ENCODE results near the gene NFIA. TPM values are rescaled to one million over a fixed set of nuclear protein-coding genes. Genes with fewer than 3 reads are reported as not detected.
"Not testable (repeated sequence)": the region's sequence is repeated elsewhere in the genome, so short reads cannot be mapped to it uniquely, and the experiment has no call there.

Gene NFIA
- total RNA-seq, 1 donor from 2014 or later: 16.2 TPM

GRCh38 chr1:61071205-61072130 is 10.9 kb upstream of the NFIA start:
- peaks cover under 1% of the 10 kb centered on the region for H3K27me3 Mint-ChIP-seq (ENCODE audit: unreplicated experiment)
- DNase-seq (ENCODE audit: low spot score): no peak
- TF ChIP-seq, protein P1, sequence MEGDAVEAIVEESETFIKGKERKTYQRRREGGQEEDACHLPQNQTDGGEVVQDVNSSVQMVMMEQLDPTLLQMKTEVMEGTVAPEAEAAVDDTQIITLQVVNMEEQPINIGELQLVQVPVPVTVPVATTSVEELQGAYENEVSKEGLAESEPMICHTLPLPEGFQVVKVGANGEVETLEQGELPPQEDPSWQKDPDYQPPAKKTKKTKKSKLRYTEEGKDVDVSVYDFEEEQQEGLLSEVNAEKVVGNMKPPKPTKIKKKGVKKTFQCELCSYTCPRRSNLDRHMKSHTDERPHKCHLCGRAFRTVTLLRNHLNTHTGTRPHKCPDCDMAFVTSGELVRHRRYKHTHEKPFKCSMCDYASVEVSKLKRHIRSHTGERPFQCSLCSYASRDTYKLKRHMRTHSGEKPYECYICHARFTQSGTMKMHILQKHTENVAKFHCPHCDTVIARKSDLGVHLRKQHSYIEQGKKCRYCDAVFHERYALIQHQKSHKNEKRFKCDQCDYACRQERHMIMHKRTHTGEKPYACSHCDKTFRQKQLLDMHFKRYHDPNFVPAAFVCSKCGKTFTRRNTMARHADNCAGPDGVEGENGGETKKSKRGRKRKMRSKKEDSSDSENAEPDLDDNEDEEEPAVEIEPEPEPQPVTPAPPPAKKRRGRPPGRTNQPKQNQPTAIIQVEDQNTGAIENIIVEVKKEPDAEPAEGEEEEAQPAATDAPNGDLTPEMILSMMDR (IDR thresholded peaks at IDR 0.05; ENCODE audit: unreplicated experiment): no peak
- H3K9me3 Mint-ChIP-seq (ENCODE audit: unreplicated experiment): no peaks in the 10 kb centered on the region
- H3K36me3 Mint-ChIP-seq (ENCODE audit: low read depth, unreplicated experiment): no peaks in the 10 kb centered on the region
- H3K4me3 Mint-ChIP-seq (ENCODE audit: unreplicated experiment): no peak overlapping the region
- H3K27ac Mint-ChIP-seq (ENCODE audit: unreplicated experiment): no peak overlapping the region
- peaks cover 8% of the 10 kb centered on the region for H3K4me1 Mint-ChIP-seq (ENCODE audit: unreplicated experiment)

- Mint-ChIP-seq H3K4me3 (ENCODE audit: unreplicated experiment) (no peak overlapping the region), H3K36me3 (ENCODE audit: low read depth, unreplicated experiment) (no peaks in the 10 kb centered on the region), H3K27me3 (ENCODE audit: unreplicated experiment) (peaks cover 4% of the 10 kb centered on the region), H3K9me3 (ENCODE audit: unreplicated experiment) (no peaks in the 10 kb centered on the region), H3K27ac (ENCODE audit: unreplicated experiment) (no peak overlapping the region), H3K4me1 (ENCODE audit: unreplicated experiment) (peaks cover 20% of the 10 kb centered on the region)
- TF ChIP-seq, protein P1 (IDR thresholded peaks at IDR 0.05; ENCODE audit: unreplicated experiment): no peak
- no peak for DNase-seq (ENCODE audit: low spot score)
These were observed 8.5 kb upstream of the NFIA start for GRCh38 chr1:61073871-61074270.

DNA sequence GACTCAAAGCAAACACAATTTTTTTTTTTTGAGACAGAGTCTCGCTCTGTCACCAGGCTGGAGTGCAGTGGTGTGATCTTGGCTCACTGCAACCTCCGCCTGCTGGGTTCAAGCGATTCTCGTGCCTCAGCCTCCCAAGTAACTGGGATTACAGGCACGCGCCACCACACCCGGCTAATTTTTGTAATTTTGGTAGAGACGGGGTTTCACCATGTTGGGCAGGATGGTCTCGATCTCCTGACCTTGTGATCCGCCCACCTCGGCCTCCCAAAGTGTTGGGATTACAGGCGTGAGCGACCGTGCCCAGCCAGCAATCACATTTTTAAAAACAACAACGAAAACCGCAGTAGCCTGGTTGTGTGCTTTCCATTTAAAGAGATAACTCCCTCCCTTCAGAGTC is 6.5 kb upstream of the NFIA start:
- not testable (repeated sequence) for H3K27me3 Mint-ChIP-seq (ENCODE audit: unreplicated experiment); DNase-seq (ENCODE audit: low spot score); H3K27ac Mint-ChIP-seq (ENCODE audit: unreplicated experiment); H3K9me3 Mint-ChIP-seq (ENCODE audit: unreplicated experiment); H3K36me3 Mint-ChIP-seq (ENCODE audit: low read depth, unreplicated experiment); H3K4me3 Mint-ChIP-seq (ENCODE audit: unreplicated experiment)
- peaks cover 37% of the 10 kb centered on the region for H3K4me1 Mint-ChIP-seq (ENCODE audit: unreplicated experiment)

- Mint-ChIP-seq H3K4me3 (ENCODE audit: unreplicated experiment) (peak overlapping the region; percentile 85), H3K27me3 (ENCODE audit: unreplicated experiment) (peaks cover 8% of the 10 kb centered on the region), H3K9me3 (ENCODE audit: unreplicated experiment) (no peaks in the 10 kb centered on the region), H3K4me1 (ENCODE audit: unreplicated experiment) (peaks cover 41% of the 10 kb centered on the region), H3K36me3 (ENCODE audit: low read depth, unreplicated experiment) (no peaks in the 10 kb centered on the region), H3K27ac (ENCODE audit: unreplicated experiment) (peak overlapping the region; percentile 94)
- peak; percentile 80 for DNase-seq (ENCODE audit: low spot score)
- TF ChIP-seq, protein P1 (IDR thresholded peaks at IDR 0.05; ENCODE audit: unreplicated experiment): no peak
These were observed 5.4 kb upstream of the NFIA start for GRCh38 chr1:61076728-61077675.

- peaks cover 41% of the 10 kb centered on the region for H3K4me1 Mint-ChIP-seq (ENCODE audit: unreplicated experiment)
- H3K36me3 Mint-ChIP-seq (ENCODE audit: low read depth, unreplicated experiment): no peaks in the 10 kb centered on the region
- H3K27ac Mint-ChIP-seq (ENCODE audit: unreplicated experiment): peak overlapping the region; percentile 94
- peaks cover 10% of the 10 kb centered on the region for H3K27me3 Mint-ChIP-seq (ENCODE audit: unreplicated experiment)
- H3K9me3 Mint-ChIP-seq (ENCODE audit: unreplicated experiment): no peaks in the 10 kb centered on the region
- peak; percentile 83 for DNase-seq (ENCODE audit: low spot score)
- TF ChIP-seq, protein P1 (IDR thresholded peaks at IDR 0.05; ENCODE audit: unreplicated experiment): no peak
- H3K4me3 Mint-ChIP-seq (ENCODE audit: unreplicated experiment): peak overlapping the region; percentile 85
These were observed 4.5 kb upstream of the NFIA start for GRCh38 chr1:61077676-61078541.

Measured in endothelial cell (in vitro differentiated cells).